ENCODE data around the gene CMSS1.

CMSS1 gene

GRCh38 chr3:99934975-99935797, 117.5 kb downstream of the CMSS1 start:
- no peak for DNase-seq (ENCODE audit: low read depth)

DNA sequence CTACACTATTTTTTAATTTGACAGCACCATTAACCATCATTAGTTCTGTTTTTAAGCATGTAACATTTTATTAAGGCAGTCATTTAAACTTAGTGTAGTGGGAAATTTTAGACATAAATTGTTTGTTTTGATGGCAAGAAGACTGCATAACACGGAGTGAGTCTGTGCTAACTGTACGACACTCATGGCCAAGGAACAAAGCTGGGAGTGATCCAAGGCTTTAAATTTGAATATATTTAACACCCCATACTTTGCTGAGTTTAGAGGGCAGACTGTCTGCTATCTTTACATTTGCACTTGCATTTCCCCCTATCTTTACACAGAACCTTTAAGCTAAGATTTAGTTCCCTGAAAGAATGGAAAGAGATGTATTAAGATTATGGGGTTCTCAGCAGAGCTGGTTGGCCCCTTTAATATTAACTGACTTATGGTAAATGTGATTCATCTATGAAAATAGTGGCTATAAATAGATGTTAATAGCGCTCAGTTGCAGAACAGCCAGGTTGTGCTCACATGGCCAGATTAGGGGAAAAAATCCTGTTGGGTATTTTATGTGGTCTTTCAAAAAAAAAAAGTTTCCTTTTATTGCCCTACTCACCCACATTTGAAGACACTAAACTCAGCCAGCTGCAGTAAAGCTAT, 120.7 kb downstream of the CMSS1 start:
- no peak for DNase-seq (ENCODE audit: low read depth)

GRCh38 chr3:99939876-99940275, 122.2 kb downstream of the CMSS1 start:
- no peak for DNase-seq (ENCODE audit: low read depth)

- DNase-seq (ENCODE audit: low read depth), result no peak
These were observed 122.7 kb downstream of the CMSS1 start for GRCh38 chr3:99940350-99940749.

- no peak for DNase-seq (ENCODE audit: low read depth)
These were observed 123.5 kb downstream of the CMSS1 start for GRCh38 chr3:99941211-99941610.

DNA sequence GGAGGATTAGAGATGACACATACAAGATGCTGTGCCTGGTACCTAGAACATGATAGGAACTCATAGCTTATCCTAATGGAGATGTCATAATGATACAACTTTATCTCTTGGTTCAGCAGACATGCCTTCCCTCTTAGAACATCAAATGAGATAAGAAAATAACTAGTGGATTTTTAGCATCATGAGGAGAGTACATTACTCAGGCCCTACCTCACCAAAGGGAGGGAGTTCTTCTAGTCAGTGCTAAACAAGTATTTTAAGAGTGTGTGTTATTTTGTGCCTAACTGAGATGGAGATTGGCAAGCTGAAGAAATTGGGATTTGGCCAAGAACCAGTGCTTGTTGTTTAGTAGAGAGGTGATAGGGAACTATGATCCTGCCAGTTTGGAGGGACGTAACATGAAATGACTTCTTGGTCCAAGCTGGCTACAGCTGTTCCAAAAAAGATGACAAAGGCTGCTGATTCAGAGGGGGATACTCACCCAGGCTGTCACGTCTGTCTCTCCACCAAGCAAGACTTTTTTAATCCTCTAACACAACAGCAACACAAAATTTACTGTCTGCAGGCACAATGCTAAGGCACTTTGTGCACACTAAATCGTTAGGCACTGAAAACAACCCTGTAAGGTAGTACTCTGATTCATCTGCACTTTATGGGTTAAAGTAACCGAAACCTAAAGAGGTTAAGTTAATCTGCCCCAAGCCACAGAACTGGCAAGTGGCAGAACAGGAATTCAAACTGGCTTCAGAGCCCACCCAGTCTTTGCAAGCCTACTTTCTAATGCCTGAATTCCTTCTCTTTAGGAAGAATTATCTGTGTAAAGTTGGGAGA, 126.5 kb downstream of the CMSS1 start:
- DNase-seq (ENCODE audit: low read depth), result no peak

GRCh38 chr3:99945328-99945995, 127.8 kb downstream of the CMSS1 start:
- no peak for DNase-seq (ENCODE audit: low read depth)

DNA sequence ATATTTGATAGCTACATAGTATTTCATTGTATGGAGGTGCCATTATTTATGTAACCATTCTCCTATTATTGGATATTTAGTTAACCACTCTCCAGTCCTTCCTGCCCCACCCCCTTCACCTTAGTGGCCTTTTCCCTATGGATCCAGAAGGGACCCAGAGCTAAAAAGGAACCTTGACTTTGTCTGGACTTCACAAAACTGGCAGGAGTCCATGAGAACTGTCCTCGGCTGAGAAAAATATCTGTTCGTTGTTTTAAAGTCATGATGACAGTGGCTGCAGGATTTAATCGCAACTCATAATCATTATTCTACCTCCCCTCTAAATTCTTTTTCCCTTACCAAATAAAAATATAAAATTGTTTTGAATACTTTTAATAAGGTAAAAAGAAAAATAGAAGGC, 129.7 kb downstream of the CMSS1 start:
- no peak for DNase-seq (ENCODE audit: low read depth)

GRCh38 chr3:99948467-99949089, 130.9 kb downstream of the CMSS1 start:
- no peak for DNase-seq (ENCODE audit: low read depth)

- DNase-seq (ENCODE audit: low read depth), result no peak
These were observed 132.5 kb downstream of the CMSS1 start for GRCh38 chr3:99949956-99950670.

DNA sequence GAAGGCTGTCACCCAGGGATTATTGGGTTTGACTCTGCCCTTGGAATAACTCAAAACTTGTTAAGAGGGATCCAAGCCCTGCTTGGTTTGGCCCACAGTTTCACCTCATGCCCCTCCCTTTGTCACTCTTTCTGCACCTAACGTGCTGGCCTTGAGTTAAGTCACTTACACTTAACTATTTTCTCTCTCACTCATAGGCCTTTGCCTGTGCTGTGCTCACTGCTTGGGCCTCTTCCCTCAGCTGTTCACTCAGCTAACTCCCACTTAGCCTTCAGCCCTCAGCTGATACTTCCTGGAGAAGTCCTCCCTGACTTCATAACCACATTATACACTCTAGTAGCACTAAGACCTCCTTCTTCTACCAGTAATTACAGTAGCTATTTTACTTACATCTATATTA, 133.3 kb downstream of the CMSS1 start:
- DNase-seq (ENCODE audit: low read depth), result no peak

- DNase-seq (ENCODE audit: low read depth), result no peak
These were observed 134.0 kb downstream of the CMSS1 start for GRCh38 chr3:99951701-99952100.

DNA sequence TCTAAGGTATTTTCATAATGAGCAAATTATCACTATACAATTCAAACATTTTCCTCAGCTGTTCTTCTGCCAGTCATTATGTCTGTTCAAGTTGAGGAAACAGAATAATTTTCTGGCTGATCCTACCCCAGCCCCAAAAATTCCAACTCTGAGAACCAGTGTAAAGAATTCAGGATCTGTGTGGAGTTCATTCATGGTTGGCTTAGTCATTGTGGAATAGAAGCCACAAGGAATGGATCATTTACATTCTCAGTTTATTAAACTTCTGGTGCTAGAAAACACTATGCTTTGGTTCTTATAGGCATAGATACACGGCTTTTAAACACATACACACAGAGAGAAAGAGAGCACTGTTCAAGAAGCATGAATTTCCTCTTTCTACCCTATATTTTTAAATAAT, 134.6 kb downstream of the CMSS1 start:
- no peak for DNase-seq (ENCODE audit: low read depth)

- DNase-seq (ENCODE audit: low read depth), result no peak
These were observed 135.9 kb downstream of the CMSS1 start for GRCh38 chr3:99953596-99953995.

- no peak for DNase-seq (ENCODE audit: low read depth)
These were observed 137.4 kb downstream of the CMSS1 start for GRCh38 chr3:99954914-99955644.

GRCh38 chr3:99955773-99956562, 138.3 kb downstream of the CMSS1 start:
- DNase-seq (ENCODE audit: low read depth), result no peak

GRCh38 chr3:99957151-99957796, 139.6 kb downstream of the CMSS1 start:
- DNase-seq (ENCODE audit: low read depth), result no peak

DNA sequence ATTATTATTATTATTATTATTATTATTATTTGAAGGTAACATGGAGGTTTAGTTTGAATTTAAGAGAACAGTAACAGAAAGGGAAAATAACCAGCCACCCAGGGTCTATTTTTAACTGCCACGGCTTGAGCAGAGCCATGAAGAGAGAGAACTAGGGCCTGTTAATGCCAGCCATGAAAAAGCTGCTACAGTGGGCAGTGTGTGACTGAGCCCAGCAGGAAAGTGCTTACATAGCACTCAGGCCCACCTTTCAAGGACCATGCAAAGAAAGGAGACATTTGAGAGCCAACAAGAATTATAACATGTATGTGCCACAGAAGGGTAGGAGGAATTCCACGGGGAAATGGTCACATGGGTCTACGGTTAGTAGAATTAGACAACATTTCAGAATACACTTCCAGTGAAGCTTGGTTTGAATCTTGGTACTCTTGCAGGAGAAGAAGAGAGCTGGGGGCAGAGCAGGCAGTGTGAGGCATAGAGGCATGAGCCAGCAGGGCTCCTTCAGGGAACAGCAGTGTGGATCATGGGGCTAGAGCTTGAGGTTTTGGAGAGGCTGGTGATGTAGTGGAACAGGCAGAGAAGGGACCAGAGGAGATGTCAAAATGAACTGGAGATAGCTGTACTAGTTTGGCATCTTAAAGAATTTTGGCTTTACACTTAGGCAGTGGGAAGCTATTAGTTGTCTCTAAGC, 140.7 kb downstream of the CMSS1 start:
- no peak for DNase-seq (ENCODE audit: low read depth)
